GM19238 (cell line): Measurements from ENCODE around the gene EIF3I.
A peak's percentile ranks its signal among the peaks of the same experiment; 100 is the strongest.
"Not testable (repeated sequence)": the region's sequence is repeated elsewhere in the genome, so short reads cannot be mapped to it uniquely, and the experiment has no call there.

Experiments
- DNase-seq: peaks from one replicate; pipeline ENCODE4 v3.0.0; 2011; ENCODE audit warnings: low spot score; ENCODE audit not compliant: insufficient read length

The EIF3I gene

DNA sequence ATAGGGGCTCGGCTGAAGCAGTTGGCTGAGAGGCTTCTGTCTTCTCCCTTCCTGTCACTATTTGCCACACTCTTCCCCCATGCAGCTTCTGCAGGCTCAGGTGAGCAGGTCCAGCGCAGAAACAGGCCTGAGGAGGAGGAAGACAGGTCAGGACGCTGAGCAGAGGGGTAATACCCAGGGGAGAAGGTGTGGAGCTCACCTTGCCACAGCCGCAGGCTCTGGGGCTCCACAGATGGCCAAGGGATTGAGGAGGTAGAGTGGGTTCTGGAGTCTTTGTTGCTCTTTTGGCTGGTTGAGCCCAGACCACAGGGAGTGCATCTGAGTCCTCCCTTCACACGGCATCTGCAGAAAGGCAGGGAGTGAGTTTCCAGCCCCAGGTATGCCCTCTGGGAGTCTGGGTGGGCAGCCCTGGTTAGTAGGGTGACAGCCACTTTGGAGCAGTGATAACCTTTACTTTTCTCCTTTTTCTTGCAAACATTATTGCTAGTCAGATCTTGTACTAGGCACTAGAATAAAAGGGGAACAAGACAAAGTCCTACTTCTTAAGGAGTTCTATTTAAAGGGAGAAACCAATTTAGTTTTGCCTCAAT, 9.7 kb downstream of the EIF3I start:
- DNase-seq = no peak

DNA sequence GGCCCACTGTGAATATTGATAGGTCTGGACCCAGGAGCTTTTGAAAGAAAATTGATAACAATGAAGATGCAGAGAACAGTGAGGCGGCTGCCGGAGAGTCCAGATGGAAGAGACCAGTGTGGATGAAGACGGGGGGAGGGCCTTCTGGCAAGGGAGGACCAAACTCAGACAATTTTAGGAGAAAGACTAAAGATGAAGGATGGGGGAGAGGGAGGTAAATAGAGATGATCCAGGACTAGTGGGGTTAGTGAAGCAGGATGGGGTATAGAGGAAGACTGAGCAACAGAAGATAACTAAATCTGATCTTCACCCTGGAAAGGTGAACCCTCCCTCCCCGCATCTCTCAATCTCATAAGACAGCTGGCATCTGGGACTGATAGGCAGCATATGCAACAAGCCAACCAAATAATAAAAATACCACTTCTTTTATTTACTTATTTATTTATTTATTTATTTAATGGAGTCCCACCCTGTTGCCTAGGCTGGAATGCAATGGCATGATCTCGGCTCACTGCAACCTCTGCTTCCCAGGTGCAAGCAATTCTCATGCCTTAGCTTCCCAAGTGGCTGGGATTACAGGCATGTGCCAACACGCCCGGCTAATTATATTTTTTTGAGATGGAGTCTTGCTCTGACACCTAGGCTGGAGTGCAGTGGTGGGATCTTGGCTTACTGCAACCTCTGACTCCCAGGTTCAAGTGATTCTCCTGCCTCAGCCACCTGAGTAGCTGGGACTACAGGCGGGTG, 10.5 kb downstream of the EIF3I start:
- DNase-seq = no peak

DNA sequence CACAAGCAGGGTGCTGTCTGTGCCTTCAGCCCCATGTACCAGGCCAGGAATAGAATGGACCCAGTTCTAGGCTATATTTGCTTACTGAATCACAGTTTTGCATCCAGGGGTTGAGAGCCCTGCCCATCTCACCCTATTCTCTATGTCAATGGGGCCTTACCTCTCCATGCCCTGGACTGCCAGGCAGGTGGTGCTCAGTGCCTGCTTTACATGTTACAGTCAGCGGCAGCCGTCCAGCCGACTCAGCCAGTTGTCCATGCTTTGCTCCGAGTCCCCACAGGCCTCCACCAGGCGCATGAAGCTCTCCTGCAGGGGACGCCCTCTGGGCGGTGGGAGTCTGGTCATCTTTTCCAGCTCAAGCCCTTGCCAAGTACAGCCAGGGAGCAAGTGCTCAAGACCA, 12.6 kb downstream of the EIF3I start:
- DNase-seq = no peak

DNA sequence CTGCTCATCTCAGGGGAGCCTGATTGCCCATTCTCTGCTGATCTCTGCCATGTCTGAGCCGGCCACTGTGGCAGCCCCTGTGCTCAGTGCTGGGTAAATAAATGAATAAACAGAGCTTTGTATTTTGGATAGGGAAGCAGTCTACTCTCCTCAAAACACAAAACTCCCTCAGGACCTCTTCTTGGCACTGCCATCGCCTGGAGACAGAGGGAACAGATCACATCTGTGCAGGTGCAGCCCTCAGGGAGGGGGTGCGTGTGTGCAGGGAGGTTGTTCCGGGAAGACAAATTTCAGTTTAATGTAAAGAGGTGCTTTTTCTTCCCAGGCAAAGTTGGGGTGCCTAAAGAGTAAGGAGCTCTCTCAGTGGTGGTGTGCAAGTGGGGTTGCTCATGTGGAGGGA, 17.1 kb downstream of the EIF3I start:
- no peak for DNase-seq

DNA sequence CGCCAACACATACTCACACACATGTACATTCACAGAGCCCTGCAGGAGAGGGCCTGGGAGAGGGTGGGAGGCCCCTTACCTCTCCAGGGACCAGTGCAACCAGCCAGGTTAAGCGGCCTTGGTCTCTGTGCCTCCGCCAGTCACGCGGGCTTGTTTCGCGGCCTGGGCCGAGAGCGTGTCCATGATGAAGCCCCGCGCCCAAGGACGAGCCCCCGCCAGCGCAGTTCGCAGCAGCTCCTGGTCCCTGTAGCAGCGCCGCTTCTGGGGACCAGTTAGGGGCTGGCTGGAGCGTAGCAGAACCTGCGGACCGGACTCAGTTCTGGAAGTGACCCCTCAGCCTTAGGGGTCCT, 17.6 kb downstream of the EIF3I start:
- DNase-seq = no peak

DNA sequence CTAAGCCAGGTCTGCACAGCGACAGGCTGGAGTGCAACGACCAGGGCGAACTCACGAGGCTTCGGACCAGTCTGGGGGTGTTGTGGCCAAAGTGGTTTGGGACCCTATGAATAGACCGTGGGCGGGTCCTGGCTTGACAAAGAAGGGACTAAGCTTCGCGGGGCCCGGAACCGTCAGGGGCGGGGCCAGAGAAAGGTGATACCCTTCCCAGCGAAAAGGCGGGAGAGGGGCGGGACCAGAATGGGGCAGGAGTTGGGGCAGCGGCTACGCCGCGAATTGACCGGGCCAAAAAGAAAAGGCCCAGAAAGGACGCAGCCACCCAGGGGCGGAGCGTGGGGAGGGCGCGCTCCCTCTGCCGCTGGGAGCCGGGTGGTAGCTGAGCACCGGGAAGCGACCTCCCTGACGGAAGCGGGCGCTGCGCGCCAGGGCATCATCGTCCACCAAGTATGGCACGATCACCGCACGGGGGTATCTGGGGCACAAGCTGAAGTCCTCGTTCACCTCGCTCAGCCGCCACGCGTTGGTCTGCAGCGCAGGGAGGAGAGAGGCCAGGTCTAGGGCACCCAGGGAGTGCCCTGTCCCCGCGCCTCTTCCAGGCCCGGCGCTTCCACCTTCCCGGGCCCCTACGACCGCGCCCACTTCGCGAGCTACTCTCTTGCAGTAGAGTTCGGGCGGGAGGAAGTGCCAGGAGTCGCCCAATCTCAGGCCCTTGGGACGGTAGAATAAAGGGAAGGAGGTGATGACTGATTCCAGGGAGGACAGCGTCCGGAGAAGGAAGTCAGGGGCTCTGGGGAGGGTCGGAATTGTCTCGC, 18.1 kb downstream of the EIF3I start:
- DNase-seq = peak; percentile 31

DNA sequence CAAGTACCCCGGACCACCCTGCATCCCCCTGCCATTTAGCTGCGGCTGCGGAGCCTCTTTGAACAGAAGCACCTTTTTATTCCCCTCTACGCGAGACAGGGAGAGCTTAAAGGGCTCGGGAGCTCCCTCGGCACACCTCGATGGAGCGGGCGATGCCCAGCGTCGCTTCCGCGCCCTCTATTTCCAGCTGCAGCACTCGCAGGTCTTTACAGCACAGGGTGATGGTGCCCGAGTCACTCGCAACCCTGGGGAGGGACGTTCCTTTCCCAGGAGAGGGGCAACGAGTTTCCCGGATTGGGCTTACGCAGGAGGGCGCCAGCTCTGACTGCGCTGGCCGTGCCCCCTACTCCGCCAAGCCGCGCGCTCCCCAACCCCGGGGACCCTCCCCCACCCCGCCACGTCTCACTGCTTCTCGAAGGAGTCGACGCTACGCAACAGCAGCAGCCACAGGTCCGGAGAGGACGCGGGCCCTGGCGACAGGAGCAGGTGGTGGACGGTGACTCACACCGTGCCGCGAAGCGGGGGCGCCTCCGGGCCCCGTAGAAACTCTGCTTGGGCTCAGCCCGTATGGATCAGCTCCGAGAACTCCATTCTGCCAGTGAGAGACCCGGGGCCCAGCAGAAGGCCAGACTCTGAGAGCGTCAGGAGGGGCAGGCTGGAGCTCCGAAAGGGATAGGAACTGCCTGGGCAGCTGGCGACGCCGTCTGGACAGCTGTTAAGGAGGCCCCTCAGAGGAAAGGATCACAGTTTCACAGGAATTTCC, 19.0 kb downstream of the EIF3I start:
- DNase-seq = peak; percentile 51

DNA sequence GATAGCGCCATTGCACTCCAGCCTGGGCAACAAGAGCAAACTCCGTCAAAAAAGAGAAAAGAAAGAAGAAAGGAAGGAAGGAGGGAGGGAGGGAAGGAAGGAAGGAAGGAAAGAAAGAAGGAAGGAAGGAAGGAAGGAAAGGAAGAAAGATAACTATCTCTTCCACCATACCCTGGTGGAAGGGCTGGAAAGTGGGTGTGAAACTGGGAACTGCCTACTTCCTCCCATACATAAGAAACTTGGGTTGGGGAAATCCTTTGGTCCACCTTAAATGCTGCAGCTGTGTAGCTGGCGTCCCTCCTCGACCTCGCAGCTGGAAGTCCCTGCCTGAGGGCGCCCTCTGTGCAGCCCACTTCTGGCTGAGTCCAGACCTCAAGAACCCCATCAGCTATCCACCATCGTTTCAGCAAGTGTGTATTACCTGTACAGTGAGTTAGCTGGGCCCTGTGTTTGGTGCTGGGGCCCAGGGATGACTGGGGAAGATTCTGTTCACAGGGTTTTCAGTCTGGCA, 20.2 kb downstream of the EIF3I start:
- DNase-seq = no peak

DNA sequence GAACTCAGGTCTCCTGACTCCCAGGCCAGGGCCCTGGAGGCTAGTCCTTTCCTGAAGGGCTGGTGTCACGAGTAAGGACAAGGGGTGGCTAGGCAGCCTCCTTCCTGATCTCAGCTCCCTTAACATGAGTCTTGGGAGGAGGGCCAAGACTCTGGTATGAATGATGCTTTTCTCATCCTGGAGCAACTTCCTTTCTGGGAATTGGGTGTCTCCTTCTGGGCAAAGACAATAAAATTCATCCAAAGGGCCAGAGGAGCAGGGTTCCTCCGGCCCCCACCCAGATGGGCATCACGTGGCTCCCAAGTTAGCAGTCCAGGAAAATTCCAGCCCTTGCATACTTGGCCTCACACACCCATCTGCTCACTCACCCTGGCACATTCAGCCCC, 24.7 kb downstream of the EIF3I start, which contains the start of gene FAM167B:
FAM167B (plus strand) TSS at position 335 of the 386 bp plus-strand sequence. CDS start 200 bp downstream, outside the sequence.
- no peak for DNase-seq

DNA sequence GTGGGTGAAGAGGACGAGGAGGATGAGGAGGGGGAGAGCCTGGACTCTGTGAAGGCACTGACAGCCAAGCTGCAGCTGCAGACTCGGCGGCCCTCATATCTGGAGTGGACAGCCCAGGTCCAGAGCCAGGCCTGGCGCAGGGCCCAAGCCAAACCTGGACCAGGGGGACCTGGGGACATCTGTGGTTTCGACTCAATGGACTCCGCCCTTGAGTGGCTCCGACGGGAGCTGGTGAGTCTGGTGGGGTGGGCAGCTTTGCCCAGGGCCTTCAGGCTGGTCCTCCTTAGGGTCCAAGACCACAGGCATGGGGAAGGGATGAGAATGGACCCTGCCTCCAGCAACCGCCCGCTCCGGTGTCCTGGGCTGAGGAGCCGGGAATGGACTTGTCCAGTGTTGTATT, 25.2 kb downstream of the EIF3I start:
- no peak for DNase-seq

DNA sequence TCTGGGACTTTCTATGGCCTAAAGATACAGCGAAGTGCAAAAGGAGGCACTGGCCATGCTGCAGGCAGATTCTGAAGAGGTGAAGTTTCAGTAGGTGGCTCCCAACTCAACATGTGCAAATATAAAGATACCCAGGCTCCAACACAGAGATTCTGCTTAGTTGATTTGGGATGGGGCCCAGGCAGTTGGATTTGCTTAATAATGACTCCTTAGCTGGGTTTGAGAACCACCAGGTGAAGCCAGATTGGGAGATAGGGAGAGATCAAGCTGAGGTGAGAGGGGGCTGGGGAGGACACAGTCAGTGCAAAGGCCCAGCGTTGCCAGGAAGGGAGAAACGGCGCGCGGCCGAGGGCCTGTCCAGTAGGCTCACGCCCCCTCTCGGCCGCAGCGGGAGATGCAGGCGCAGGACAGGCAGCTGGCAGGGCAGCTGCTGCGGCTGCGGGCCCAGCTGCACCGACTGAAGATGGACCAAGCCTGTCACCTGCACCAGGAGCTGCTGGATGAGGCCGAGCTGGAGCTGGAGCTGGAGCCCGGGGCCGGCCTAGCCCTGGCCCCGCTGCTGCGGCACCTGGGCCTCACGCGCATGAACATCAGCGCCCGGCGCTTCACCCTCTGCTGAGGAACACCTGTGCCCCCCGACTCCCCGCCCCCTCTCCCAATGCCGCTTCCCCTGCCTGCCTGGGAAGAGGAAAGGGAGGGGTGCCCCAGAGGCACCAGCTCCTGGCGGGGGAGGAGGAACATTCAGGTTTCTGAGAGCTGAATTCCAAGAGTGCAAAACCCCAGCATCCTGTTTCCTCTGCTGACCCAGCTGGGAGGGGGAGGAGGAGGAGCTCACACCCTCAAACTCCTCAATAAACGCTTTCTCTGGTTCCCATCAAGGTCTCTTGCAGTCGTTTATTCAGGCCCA, 26.0 kb downstream of the EIF3I start:
- DNase-seq = peak; percentile 71

DNA sequence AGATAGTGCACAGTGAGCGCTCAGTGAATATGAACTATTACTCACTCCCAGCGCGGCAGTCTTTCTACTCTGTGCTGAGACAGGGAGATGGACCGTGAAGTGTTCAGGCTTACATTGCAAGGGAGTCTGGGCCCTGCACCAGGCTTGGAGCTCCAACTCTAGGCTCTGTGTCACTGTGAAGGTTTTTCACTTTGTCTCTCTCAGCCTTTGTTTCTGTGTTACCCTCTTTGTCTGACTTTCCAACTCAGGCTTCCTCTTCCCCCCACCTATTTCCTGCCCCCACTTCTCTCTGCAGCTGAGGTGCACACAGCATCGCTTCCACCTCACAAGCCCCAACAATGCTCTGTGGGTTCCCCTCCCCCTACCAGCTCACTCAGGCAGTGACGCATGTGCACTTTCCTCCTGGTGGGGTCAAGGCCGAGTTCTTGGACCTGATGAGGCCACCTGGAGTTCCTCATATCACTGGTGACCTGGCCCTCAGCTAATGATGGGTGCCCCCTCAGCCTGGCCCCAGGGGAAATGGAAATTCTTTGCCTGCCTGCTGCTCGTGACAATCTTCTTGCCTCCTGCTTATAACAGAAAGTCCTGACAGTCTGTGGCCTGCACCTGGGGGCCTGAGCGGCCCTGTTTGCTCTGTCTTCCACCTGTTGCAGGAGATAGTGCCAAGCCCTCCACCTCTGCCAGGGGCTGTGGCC, 27.8 kb downstream of the EIF3I start:
- peak; percentile 79 for DNase-seq

DNA sequence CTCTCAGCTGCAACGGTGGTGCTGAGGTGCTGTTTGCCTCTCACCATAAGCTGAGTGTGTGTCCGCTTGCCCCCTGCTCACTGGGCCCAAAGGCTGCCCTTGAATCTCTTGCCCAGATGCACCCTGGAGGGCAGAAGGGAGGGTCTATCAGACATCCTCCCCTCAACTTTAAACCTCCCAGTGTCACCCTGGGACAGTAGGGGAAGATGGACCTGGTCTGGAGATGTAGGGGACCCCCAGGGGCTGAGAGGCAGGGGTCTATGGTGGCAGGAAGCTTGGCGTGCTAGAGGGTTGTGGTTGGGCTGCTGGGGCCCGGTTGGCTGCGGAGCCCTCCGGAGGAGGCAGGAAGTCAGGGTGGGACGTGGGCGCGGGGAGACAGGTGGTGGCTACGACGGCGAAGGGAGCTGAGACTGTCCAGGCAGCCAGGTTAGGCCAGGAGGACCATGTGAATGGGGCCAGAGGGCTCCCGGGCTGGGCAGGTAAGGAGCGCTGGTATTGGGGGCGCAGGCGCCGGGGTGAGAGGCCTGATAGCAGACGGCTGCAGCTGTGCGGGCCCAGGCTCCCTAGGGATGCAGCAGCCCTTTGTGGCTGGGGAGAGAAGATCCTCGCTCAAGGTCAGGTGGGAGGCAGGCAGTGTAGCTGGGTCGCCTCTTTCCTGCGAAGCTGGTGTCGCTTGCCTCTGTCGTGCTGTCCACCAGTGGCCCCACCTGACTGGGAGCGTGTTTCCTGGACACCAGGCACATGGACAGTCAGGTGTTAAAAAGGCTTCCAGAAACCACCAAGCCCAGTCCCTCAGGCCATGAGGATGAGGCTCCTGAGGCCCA, 28.9 kb downstream of the EIF3I start, which contains the start of gene LCK:
LCK (plus strand) TSS at position 373 of the 824 bp plus-strand sequence. CDS start 23,065 bp downstream, outside the sequence.
- DNase-seq = no peak

DNA sequence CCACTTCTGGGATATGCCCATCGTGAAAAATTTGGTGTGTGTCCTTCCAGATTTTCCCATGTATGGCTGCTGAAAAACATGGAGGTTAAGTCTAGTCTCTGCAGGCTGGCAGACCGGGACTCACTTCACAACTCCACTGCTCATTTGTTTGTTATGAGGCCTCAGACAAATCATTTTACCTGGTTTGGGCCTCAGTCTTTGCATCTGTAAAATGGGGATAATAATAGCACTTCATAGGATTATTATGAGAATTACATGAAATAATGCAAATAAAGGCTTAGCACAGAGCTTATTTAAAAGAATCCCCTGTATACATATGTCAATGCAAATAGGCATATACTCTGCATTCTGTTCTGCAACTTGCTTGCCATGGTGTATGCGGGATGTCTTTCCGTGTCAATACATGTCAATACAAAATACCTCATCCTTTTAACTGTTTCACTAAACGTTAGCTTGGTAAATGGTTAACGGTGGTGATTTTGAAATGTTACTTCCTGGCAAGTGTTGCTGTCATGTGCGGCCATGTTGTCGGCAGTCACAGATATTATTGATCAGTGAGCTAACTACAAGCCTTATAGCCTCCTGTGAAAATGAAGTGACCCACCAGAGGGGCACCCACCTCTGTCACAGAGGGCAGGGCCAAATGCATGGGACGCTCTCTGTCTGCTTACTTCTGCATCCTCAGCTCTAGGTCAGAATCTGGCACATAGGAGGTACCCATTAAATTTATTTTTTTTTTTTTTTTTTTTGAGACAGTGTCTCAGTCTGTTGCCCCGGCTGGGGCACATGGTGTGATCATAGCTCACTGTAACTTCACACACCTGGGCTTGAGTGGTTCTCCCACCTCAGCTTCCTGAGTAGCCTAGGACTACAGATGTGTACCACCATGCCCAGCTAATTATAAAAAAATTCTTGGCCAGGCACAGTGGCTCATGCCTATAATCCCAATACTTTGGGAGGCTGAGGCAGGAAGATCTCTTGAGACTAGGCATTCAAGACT, 33.2 kb downstream of the EIF3I start:
- no peak for DNase-seq

DNA sequence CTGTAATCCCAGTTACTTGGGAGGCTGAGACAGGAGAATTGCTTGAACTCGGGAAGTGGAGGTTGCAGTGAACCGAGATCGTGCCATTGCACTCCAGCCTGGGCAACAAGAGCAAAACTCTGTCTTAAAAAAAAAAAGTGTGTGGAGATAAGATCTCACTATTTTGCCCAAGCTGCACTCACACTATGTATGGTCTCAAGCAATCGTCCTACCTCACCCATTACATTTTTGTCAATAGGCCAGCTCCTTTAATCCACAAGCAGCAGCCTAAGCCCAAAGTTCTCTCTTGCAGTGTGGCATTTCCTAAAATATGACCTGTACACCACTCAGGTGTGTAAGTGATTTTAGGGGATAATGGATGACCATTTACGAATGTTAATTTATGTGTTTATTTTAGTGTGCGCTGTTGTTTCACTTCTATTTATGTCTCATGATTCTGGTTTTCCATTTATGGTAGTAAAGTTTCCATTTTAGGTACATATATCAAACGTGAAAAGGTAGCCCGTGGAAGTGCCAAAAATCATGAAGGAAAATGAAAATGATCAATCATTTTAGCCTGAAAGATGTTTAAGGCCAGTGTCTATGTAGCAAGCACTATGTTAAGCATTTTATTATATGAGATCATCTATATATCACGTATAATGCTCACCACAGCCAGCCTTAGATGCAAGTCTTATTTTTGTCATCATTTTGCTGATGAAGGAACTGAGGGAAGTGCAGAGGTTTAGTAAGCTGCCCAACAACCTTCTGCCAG, 34.4 kb downstream of the EIF3I start:
- no peak for DNase-seq

DNA sequence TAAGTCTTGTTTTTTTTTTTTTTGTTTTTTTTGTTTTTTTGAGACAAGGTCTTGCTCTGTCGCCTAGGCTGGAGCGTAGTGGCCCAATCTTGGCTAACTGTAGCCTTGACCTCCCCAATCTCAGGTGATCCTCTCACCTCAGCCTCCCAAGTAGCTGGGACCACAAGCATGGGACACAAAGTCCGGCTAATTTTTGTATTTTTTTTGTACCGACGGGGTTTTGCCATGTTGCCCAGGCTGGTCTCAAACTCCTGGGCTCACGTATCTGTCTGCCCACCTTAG, 35.0 kb downstream of the EIF3I start:
- DNase-seq = no peak

DNA sequence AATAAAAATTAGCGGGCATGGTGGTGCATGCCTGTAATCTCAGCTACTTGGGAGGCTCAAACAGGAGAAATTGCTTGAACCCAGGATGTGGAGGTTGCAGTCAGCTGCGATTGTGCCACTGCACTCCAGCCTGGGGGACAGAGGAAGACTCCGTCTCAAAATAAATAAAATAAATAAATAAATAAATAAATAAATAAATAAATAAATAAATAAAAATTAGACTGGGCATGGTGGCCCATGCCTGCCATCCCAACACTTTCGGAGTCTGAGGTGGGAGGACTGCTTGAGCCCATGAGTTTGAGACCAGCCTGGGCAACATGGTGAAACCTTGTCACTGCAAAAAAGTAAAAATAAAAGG, 41.0 kb downstream of the EIF3I start:
- DNase-seq = not testable (repeated sequence)
